Activated naive CD8-positive, alpha-beta T cell treated with anti-CD3 and anti-CD28 coated beads, Interleukin-2, amount 50 U/mL, for 16 hours (primary cell): ENCODE results near the gene CINP.

ENCODE experiments used
- DNase-seq: peaks from one replicate; pipeline ENCODE4 v3.0.0-alpha.2; 2020; ENCODE audit warnings: low read depth, low spot score

Gene CINP

GRCh38 chr14:102362545-102363181 lies at the start of gene CINP, which contains the start of gene TECPR2:
CINP (minus strand) TSS chr14:102362890; CDS start chr14:102362851, 39 bp downstream.
TECPR2 (plus strand) TSS chr14:102362941; CDS start chr14:102376722, 13,781 bp downstream.
- peak; percentile 95 for DNase-seq

- no peak for DNase-seq
These were observed 46.0 kb upstream of the CINP start for GRCh38 chr14:102408724-102409123.

GRCh38 chr14:102407258-102407657 lies 44.6 kb upstream of the CINP start:
- DNase-seq, result no peak

GRCh38 chr14:102403028-102403427 lies 40.3 kb upstream of the CINP start:
- DNase-seq, result no peak

- no peak for DNase-seq
These were observed 33.8 kb upstream of the CINP start for GRCh38 chr14:102396521-102396920.

- DNase-seq, result no peak
These were observed 32.2 kb upstream of the CINP start for GRCh38 chr14:102394717-102395375.

- no peak for DNase-seq
These were observed 29.8 kb upstream of the CINP start for GRCh38 chr14:102392506-102392905.

GRCh38 chr14:102390064-102390855 lies 27.6 kb upstream of the CINP start:
- DNase-seq, result no peak

GRCh38 chr14:102389246-102389645 lies 26.6 kb upstream of the CINP start:
- no peak for DNase-seq

- DNase-seq, result no peak
These were observed 24.4 kb upstream of the CINP start for GRCh38 chr14:102387086-102387485.

- DNase-seq, result no peak
These were observed 16.1 kb upstream of the CINP start for GRCh38 chr14:102378830-102379229.

GRCh38 chr14:102377696-102378095 lies 15.0 kb upstream of the CINP start:
- no peak for DNase-seq

GRCh38 chr14:102375119-102375518 lies 12.4 kb upstream of the CINP start:
- no peak for DNase-seq

GRCh38 chr14:102374264-102374663 lies 11.6 kb upstream of the CINP start:
- DNase-seq, result no peak

GRCh38 chr14:102373110-102373509 lies 10.4 kb upstream of the CINP start:
- DNase-seq, result no peak

GRCh38 chr14:102371361-102371760 lies 8.7 kb upstream of the CINP start:
- DNase-seq, result no peak

GRCh38 chr14:102370305-102370809 lies 7.7 kb upstream of the CINP start:
- no peak for DNase-seq

- no peak for DNase-seq
These were observed 673 bp upstream of the CINP start for GRCh38 chr14:102363182-102363943.

GRCh38 chr14:102362084-102362483 lies 606 bp downstream of the CINP start:
- DNase-seq, result peak; percentile 24

GRCh38 chr14:102360388-102360787 lies 2.3 kb downstream of the CINP start:
- no peak for DNase-seq

GRCh38 chr14:102359341-102359740 lies 3.3 kb downstream of the CINP start:
- DNase-seq, result no peak

GRCh38 chr14:102356280-102356679 lies 6.4 kb downstream of the CINP start:
- DNase-seq, result no peak
